Calu3 (cell line): ENCODE results near the gene FARP1. TPM values are rescaled to one million over a fixed set of nuclear protein-coding genes. Genes with fewer than 3 reads are reported as not detected.

Experiments used
- BruUV-seq: library from RNA; stranded (reverse); fragments of 400-500 nt; replicated peaks from 2 replicates; lab custom pipeline; 2021; lab: Mats Ljungman, UMichigan
- CTCF ChIA-PET: fragments of 300-600 bp; sonication (Branson Sonifier 250); formaldehyde crosslinking; loops from one replicate; lab custom pipeline; 2022; ENCODE audit warnings: antibody characterized with exemption; lab: Charles Lee
- DNase-seq: peaks from one replicate; pipeline ENCODE4 v3.0.0; 2022
- H3K27ac Mint-ChIP-seq: one replicate; pipeline ENCODE4 v1.8.0; 2022; ENCODE audit warnings: mixed read lengths; ENCODE audit not compliant: unreplicated experiment
- H3K27me3 Mint-ChIP-seq: one replicate; pipeline ENCODE4 v1.8.0; 2022; ENCODE audit warnings: mixed read lengths; ENCODE audit not compliant: unreplicated experiment
- H3K36me3 Mint-ChIP-seq: one replicate; pipeline ENCODE4 v1.8.0; 2022; ENCODE audit warnings: mild to moderate bottlenecking, moderate library complexity, mixed read lengths; ENCODE audit not compliant: insufficient read depth, unreplicated experiment
- H3K4me1 Mint-ChIP-seq: one replicate; pipeline ENCODE4 v1.8.0; 2022; ENCODE audit warnings: mild to moderate bottlenecking, low read depth, mixed read lengths; ENCODE audit not compliant: unreplicated experiment
- H3K4me3 Mint-ChIP-seq: one replicate; pipeline ENCODE4 v1.8.0; 2022; ENCODE audit warnings: mild to moderate bottlenecking, low read depth, moderate library complexity, mixed read lengths; ENCODE audit not compliant: unreplicated experiment
- H3K9me3 Mint-ChIP-seq: one replicate; pipeline ENCODE4 v1.8.0; 2022; ENCODE audit warnings: low read depth, mixed read lengths; ENCODE audit not compliant: unreplicated experiment
- CTCF ChIP-seq: fragments of 200-600 bp; IDR thresholded peaks from one replicate; pipeline ENCODE4 v1.8.0; 2022; ENCODE audit warnings: antibody characterized with exemption; ENCODE audit not compliant: unreplicated experiment
- intact Hi-C: fragments of 100-400 bp; cut with micrococcal nuclease; formaldehyde crosslinking; loops from one replicate; pipeline ENCODE4 v1.10.0; 2022; ENCODE audit not compliant: unreplicated experiment
- total RNA-seq: library from RNA; stranded (reverse); gene quantifications from 2 replicates; pipeline ENCODE4 v1.2.3, GENCODE V29; 2022

Gene FARP1
- total RNA-seq, 1 experiment from 2014 or later = 47.0 TPM

- no TSS peak for BruUV-seq
- no peak for DNase-seq
- Mint-ChIP-seq H3K4me3 (no peak overlapping the region), H3K4me1 (no peaks in the 10 kb centered on the region), H3K27me3 (no peaks in the 10 kb centered on the region), H3K9me3 (no peaks in the 10 kb centered on the region), H3K27ac (no peak overlapping the region), H3K36me3 (peaks cover 6% of the 10 kb centered on the region)
- no peak for TF ChIP-seq CTCF
- CTCF ChIA-PET = no interaction called here
- intact Hi-C loops = loop anchor here (10.0 kb wide), 1 partner anchor 405 kb away; no protein-coding TSS in a partner anchor
These were observed 297.0 kb downstream of the FARP1 start for GRCh38 chr13:98439896-98440295.

GRCh38 chr13:98440390-98441055 lies 297.6 kb downstream of the FARP1 start:
- DNase-seq = no peak
- no peak for TF ChIP-seq CTCF
- H3K27me3 Mint-ChIP-seq = no peaks in the 10 kb centered on the region
- CTCF ChIA-PET = no interaction called here
- no peaks in the 10 kb centered on the region for H3K4me1 Mint-ChIP-seq
- H3K9me3 Mint-ChIP-seq = no peaks in the 10 kb centered on the region
- intact Hi-C loops = no loop called here
- no peak overlapping the region for H3K27ac Mint-ChIP-seq
- peaks cover 9% of the 10 kb centered on the region for H3K36me3 Mint-ChIP-seq
- no peak overlapping the region for H3K4me3 Mint-ChIP-seq
- no TSS peak for BruUV-seq

- Mint-ChIP-seq H3K36me3 (peaks cover 9% of the 10 kb centered on the region), H3K4me3 (no peak overlapping the region), H3K4me1 (no peaks in the 10 kb centered on the region), H3K27me3 (no peaks in the 10 kb centered on the region), H3K9me3 (no peaks in the 10 kb centered on the region), H3K27ac (no peak overlapping the region)
- TF ChIP-seq CTCF = no peak
- no peak for DNase-seq
- intact Hi-C loops = no loop called here
- no TSS peak for BruUV-seq
- CTCF ChIA-PET = no interaction called here
These were observed 298.3 kb downstream of the FARP1 start for GRCh38 chr13:98441056-98441676.

GRCh38 chr13:98442391-98443230 lies 299.7 kb downstream of the FARP1 start:
- Mint-ChIP-seq H3K9me3 (no peaks in the 10 kb centered on the region), H3K36me3 (peaks cover 20% of the 10 kb centered on the region)

More at GRCh38 chr13:98442391-98443230, 299.7 kb downstream of the FARP1 start:
- Mint-ChIP-seq H3K27me3 (no peaks in the 10 kb centered on the region), H3K4me1 (no peaks in the 10 kb centered on the region), H3K4me3 (no peak overlapping the region), H3K27ac (no peak overlapping the region)
- DNase-seq = no peak
- TF ChIP-seq CTCF = no peak
- intact Hi-C loops = no loop called here
- CTCF ChIA-PET = no interaction called here
- no TSS peak for BruUV-seq
